Mucosa of descending colon (tissue), 3 donors: ENCODE measurements around the gene SULF2. TPM values are rescaled to one million over a fixed set of nuclear protein-coding genes. Genes with fewer than 3 reads are reported as not detected.
A peak's percentile ranks its signal among the peaks of the same experiment; 100 is the strongest.

Experiments
- ATAC-seq: fragments of 200-7000 bp; cut with Tn5 transposase; one replicate; pipeline ENCODE4 v1.9.1; 2020; ENCODE audit warnings: mild to moderate bottlenecking, moderate library complexity
- DNase-seq, 3 donors: peaks; one replicate each; pipeline ENCODE4 v3.0.0-alpha.2; 2020
- H3K36me3 ChIP-seq: fragments of 200-600 bp; one replicate; pipeline ENCODE4 v1.8.0; 2021; ENCODE audit warnings: low read depth, mild to moderate bottlenecking
- H3K4me1 ChIP-seq: fragments of 200-600 bp; one replicate; pipeline ENCODE4 v1.8.0; 2021; ENCODE audit warnings: low read depth, mild to moderate bottlenecking
- H3K4me3 ChIP-seq: fragments of 200-600 bp; one replicate; pipeline ENCODE4 v1.8.0; 2021; ENCODE audit warnings: mild to moderate bottlenecking
- H3K9me3 ChIP-seq: fragments of 200-600 bp; one replicate; pipeline ENCODE4 v1.8.0; 2021; ENCODE audit warnings: mild to moderate bottlenecking
- intact Hi-C, 2 donors: fragments of 100-400 bp; cut with DNase I in 1 of 2; cut with micrococcal nuclease in 1 of 2; formaldehyde crosslinking; loops; one replicate each; pipeline versions ENCODE4 v1.11.0 to v1.11.1; 2022; cut with DNase I, micrococcal nuclease
- total RNA-seq, 3 donors: library from RNA; stranded (reverse); fragmentation: NEBNext Ultra II Directional in 2 of 3; extraction: Animal tissue kit (Norgen Biotek cat#: 25700) in 2 of 3; gene quantifications; one replicate each; pipeline versions ENCODE4 v1.2.1 to v1.2.4, GENCODE V29; 2021 to 2023
- TF ChIP-seq, protein P1 (sequence below): fragments of 200-600 bp; IDR thresholded peaks from one replicate; pipeline ENCODE4 v1.8.0; 2022; ENCODE audit warnings: antibody characterized with exemption, mild to moderate bottlenecking
- donor health status: DM: no; HTN: no; CAD: no; lungs with moderate emphysema.
- donor health status: DM: no; HTN: no; CAD: no.
- donor health status: DM: no; HTN: yes; CAD: no.

SULF2 gene
- total RNA-seq, 3 donors from 2014 or later = 102 to 181 (median 144) TPM

DNA sequence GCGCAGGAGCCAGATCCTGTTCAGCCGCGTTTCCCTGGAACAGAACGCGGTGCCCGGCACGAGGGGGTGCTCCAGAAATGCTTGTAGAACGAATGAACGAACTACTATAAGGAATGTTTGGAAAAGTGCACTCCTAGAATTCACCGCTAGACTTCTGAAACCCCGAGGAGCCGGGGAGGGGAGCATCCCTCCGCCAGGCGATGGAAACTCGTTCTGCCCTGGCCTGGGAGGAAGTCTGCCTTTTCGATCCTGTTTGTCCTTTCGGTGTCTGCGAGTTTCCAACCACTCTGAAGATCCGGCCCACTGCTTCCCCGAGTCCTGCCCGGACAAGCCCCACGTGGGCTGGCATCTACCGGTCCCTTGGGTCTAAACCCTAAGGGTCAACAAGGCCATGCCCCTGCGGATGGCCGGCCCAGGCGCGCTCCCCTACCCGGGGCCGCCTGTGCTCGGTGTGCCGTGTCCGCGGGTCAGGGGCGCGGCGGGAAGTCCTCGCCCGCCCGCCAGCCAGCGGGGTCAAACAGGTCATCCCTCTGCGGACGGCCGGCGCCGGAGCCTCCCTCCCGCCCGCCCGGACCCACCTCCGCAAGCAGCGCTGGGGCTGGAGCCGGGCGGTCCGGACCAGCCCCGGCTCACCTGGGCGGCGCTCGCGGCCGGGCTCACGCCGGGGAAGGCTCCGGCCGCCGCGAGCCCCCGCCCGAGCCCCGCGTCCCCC, 526 bp downstream of the SULF2 start:
- Histone ChIP-seq H3K4me3 (peak overlapping the region; percentile 44), H3K4me1 (peaks cover 9% of the 10 kb centered on the region), H3K36me3 (no peaks in the 10 kb centered on the region), H3K9me3 (no peaks in the 10 kb centered on the region)
- DNase-seq = peak in 2 of 3 donors; percentile 37 to 63
- peak; percentile 38 for ATAC-seq
- TF ChIP-seq, protein P1, sequence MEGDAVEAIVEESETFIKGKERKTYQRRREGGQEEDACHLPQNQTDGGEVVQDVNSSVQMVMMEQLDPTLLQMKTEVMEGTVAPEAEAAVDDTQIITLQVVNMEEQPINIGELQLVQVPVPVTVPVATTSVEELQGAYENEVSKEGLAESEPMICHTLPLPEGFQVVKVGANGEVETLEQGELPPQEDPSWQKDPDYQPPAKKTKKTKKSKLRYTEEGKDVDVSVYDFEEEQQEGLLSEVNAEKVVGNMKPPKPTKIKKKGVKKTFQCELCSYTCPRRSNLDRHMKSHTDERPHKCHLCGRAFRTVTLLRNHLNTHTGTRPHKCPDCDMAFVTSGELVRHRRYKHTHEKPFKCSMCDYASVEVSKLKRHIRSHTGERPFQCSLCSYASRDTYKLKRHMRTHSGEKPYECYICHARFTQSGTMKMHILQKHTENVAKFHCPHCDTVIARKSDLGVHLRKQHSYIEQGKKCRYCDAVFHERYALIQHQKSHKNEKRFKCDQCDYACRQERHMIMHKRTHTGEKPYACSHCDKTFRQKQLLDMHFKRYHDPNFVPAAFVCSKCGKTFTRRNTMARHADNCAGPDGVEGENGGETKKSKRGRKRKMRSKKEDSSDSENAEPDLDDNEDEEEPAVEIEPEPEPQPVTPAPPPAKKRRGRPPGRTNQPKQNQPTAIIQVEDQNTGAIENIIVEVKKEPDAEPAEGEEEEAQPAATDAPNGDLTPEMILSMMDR = no peak
- intact Hi-C loops = loop anchor here in 1 of 2 donors (5.0 to 10.0 kb wide), 2 partner anchors 120 to 838 kb away; no protein-coding TSS in a partner anchor

DNA sequence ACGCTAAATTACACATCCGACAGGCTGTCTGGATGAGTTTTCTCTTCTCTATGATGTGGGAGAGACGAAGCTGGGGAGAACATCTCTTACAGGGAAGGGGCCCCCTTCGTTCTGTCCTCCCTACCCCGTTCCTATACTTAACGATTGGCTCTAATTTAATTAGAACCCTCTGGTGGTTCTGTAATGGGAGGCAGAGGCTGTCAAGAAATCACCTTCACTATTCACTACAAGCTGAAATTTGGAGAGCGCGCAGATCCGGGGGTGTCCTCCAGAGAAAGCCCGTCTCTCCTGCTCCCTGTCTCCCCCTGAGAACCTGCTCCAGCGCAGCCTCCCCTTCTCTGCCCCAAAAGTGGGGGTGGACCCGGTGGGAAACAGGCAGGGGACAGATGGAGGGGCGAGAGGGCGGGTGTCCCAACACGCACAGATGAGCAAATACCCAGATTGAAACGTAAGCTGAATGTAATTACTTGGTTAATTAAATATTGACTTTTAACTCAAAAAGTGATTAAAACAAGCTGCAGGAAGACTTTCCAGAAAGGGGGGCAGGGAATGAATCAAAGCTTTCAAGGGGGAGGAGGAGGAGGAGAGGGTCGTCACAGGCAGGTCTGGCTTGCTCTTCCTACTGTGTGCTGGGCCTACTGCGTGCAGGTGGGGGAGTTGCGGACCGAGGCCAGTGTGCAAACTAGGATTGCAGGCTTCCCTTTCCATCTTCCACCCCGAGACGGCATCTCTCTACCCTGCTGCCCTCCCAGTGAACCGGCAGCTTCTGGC, 1.3 kb downstream of the SULF2 start:
- TF ChIP-seq, protein P1 = no peak
- peak overlapping the region; percentile 44 for H3K4me3 ChIP-seq
- DNase-seq (no peak), ATAC-seq (no peak)
- no peaks in the 10 kb centered on the region for H3K9me3 ChIP-seq
- H3K4me1 ChIP-seq = peaks cover 9% of the 10 kb centered on the region
- intact Hi-C loops = loop anchor here in 1 of 2 donors (10.0 kb wide), 1 partner anchor 119 kb away; no protein-coding TSS in a partner anchor
- H3K36me3 ChIP-seq = no peaks in the 10 kb centered on the region

DNA sequence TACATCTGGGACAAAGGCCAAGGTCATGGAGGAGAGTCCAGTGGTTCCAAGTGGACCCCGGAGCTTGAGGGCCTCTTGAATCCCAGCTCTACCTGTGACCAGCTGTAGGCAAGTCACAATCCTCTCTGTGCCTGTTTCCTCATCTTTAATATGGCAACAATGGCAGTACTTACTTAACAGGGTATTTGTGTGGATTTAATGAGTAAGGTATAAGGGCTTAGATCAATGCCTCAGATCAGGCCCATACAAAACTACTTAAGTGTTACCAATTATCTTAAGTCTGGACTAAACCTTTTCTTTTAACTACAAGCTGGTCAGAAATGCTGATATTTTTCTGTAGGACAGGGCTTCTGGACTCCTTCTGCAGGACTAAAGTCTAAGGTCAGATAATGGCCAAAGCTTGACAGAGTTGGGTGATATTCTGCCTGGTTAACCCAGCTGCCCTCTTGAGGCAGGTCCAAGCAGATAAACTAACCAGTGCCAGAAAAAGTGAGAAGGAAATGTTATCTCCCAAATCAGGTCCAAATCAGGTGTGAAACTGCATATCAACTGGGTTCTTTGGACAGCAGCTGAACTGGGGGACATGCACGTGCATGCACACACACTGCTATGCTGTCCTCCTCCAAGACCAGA, 2.2 kb downstream of the SULF2 start:
- H3K36me3 ChIP-seq = no peaks in the 10 kb centered on the region
- peaks cover 9% of the 10 kb centered on the region for H3K4me1 ChIP-seq
- TF ChIP-seq, protein P1 = no peak
- DNase-seq = no peak
- intact Hi-C loops = loop anchor here in 1 of 2 donors (10.0 kb wide), 1 partner anchor 118 kb away; no protein-coding TSS in a partner anchor
- no peaks in the 10 kb centered on the region for H3K9me3 ChIP-seq
- no peak for ATAC-seq
- H3K4me3 ChIP-seq = no peak overlapping the region

DNA sequence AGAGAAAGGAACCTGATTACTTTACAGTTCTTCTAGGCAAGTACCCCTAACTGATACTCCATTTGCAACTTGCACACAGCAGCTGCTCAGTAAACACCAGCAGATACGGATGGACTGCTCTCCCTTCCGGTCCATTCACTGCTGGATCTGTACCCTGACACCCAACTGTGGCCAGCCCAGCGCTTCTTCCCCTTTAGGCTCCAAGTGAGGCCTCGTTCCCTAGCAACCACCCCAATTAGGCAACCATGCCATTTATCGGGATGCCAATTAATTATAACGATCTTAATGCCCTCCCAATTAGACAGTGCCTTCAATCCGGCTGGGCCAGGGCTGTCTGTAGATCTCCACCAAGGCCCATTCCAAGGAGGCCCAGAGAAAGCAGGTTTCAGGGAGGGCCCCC, 3.2 kb downstream of the SULF2 start:
- intact Hi-C loops = loop anchor here in 1 of 2 donors (10.0 kb wide), 1 partner anchor 117 kb away; no protein-coding TSS in a partner anchor
- no peaks in the 10 kb centered on the region for H3K9me3 ChIP-seq
- ATAC-seq = no peak
- no peaks in the 10 kb centered on the region for H3K36me3 ChIP-seq
- TF ChIP-seq, protein P1 = no peak
- no peak overlapping the region for H3K4me3 ChIP-seq
- no peak for DNase-seq
- H3K4me1 ChIP-seq = peaks cover 10% of the 10 kb centered on the region

DNA sequence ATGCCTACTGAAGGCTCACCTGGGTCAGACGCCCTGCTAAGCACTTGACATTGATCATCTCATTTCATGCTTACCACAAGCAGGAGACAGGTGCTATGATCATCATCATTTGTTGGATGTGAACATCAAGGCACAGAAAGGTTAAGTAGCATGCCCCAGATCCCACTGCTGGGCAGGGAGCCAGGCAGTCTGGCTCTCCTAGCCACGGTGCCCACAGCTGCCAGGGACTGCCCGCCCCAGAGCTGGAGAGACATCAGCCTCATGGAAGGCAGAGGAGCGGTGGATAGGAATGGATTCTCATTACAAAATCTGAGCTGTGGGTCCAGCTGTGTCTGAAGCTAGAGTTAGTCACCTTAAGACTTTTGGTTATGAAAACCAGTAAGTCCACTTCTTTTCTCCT, 3.6 kb downstream of the SULF2 start:
- Histone ChIP-seq H3K36me3 (no peaks in the 10 kb centered on the region), H3K4me1 (peaks cover 13% of the 10 kb centered on the region), H3K4me3 (no peak overlapping the region), H3K9me3 (no peaks in the 10 kb centered on the region)
- TF ChIP-seq, protein P1 = no peak
- intact Hi-C loops = loop anchor here in 1 of 2 donors (10.0 kb wide), 1 partner anchor 117 kb away; no protein-coding TSS in a partner anchor
- DNase-seq (no peak), ATAC-seq (no peak)
